CD4-positive, alpha-beta T cell (primary cell): ENCODE measurements around the gene FMN1. TPM values are rescaled to one million over a fixed set of nuclear protein-coding genes. Genes with fewer than 3 reads are reported as not detected.

Experiments used
- ATAC-seq: fragments of 200-7000 bp; cut with Tn5 transposase; one replicate; pipeline ENCODE4 v1.10.0; 2022; ENCODE audit warnings: mild to moderate bottlenecking; ENCODE audit not compliant: poor library complexity
- CTCF ChIA-PET: fragments of 350-600 bp; sonication (Branson Sonifier 250); formaldehyde crosslinking; loops from one replicate; lab custom pipeline; 2021; ENCODE audit warnings: antibody characterized with exemption, inconsistent platforms; lab: Charles Lee
- POLR2A ChIA-PET: fragments of 350-600 bp; sonication (Branson Sonifier 250); formaldehyde crosslinking; loops from one replicate; lab custom pipeline; 2021; ENCODE audit warnings: antibody characterized with exemption, inconsistent platforms; lab: Charles Lee
- DNase-seq, 14 experiments: peaks; one replicate each; pipeline ENCODE4 v3.0.0-alpha.2; 2013 to 2020; ENCODE audit warnings: mixed read lengths in 2 of 14
- H3K27ac ChIP-seq, 2 donors: one replicate each; pipeline versions ENCODE4 v1.5.1 to v1.7.0; 2013; ENCODE audit warnings: low read length in 2 of 2, low read depth in 1 of 2, mild to moderate bottlenecking in 1 of 2
- H3K27me3 ChIP-seq, 2 experiments: 1 replicate in 1 of 2; 2 replicates in 1 of 2; pipeline versions ENCODE4 v1.6.1 to v1.7.0; 2013; ENCODE audit warnings: low read length in 2 of 2, control low read depth in 1 of 2, mild to moderate bottlenecking in 1 of 2, moderate library complexity in 1 of 2; ENCODE audit not compliant: insufficient read depth in 2 of 2, control insufficient read depth in 1 of 2
- H3K36me3 ChIP-seq: one replicate; pipeline ENCODE4 v1.6.1; 2013; ENCODE audit warnings: low read length, control low read depth; ENCODE audit not compliant: insufficient read depth
- H3K4me1 ChIP-seq: one replicate; pipeline ENCODE4 v1.6.1; 2013; ENCODE audit warnings: low read length, control low read depth; ENCODE audit not compliant: insufficient read depth
- H3K4me3 ChIP-seq: one replicate; pipeline ENCODE4 v1.5.1; 2013; ENCODE audit warnings: mild to moderate bottlenecking, low read length, moderate library complexity
- H3K9me3 ChIP-seq, 2 experiments: 1 replicate in 1 of 2; 2 replicates in 1 of 2; pipeline versions ENCODE4 v1.6.1 to v1.7.0; 2013; ENCODE audit warnings: low read length in 2 of 2, mild to moderate bottlenecking in 2 of 2, control low read depth in 1 of 2, moderate library complexity in 1 of 2; ENCODE audit not compliant: control insufficient read depth in 1 of 2, insufficient read depth in 1 of 2
- H3K27ac Mint-ChIP-seq: one replicate; pipeline ENCODE4 v1.8.0; 2020; ENCODE audit warnings: mixed read lengths
- H3K27me3 Mint-ChIP-seq: one replicate; pipeline ENCODE4 v1.8.0; 2021; ENCODE audit warnings: mixed read lengths
- H3K36me3 Mint-ChIP-seq: one replicate; pipeline ENCODE4 v1.8.0; 2021; ENCODE audit warnings: low read depth, mixed read lengths
- H3K4me1 Mint-ChIP-seq: one replicate; pipeline ENCODE4 v1.8.0; 2021; ENCODE audit warnings: low read depth, mixed read lengths
- H3K4me3 Mint-ChIP-seq: one replicate; pipeline ENCODE4 v1.8.0; 2020; ENCODE audit warnings: mild to moderate bottlenecking, mixed read lengths
- H3K9me3 Mint-ChIP-seq: one replicate; pipeline ENCODE4 v1.8.0; 2020; ENCODE audit warnings: mixed read lengths
- intact Hi-C, 2 experiments: fragments of 100-400 bp; cut with DNase I in 1 of 2; cut with micrococcal nuclease in 1 of 2; formaldehyde crosslinking; loops; one replicate each; pipeline versions ENCODE4 v1.15.1 to v1.9.0; 2023 to 2025; cut with DNase I, micrococcal nuclease
- total RNA-seq, 174 experiments: library from RNA in 2 of 174; stranded (reverse) in 2 of 174; gene quantifications; one replicate each; pipeline ENCODE4 v1.2.3 and lab custom pipeline; 2021 to 2026
- TF ChIP-seq, protein P1 (sequence below): fragments of 200-600 bp; IDR thresholded peaks from one replicate; pipeline ENCODE4 v1.8.0; 2022; ENCODE audit warnings: antibody characterized with exemption, mild to moderate bottlenecking

FMN1 gene
- total RNA-seq, 2 experiments from 2014 or later = 0.39 to 0.55 TPM

DNA sequence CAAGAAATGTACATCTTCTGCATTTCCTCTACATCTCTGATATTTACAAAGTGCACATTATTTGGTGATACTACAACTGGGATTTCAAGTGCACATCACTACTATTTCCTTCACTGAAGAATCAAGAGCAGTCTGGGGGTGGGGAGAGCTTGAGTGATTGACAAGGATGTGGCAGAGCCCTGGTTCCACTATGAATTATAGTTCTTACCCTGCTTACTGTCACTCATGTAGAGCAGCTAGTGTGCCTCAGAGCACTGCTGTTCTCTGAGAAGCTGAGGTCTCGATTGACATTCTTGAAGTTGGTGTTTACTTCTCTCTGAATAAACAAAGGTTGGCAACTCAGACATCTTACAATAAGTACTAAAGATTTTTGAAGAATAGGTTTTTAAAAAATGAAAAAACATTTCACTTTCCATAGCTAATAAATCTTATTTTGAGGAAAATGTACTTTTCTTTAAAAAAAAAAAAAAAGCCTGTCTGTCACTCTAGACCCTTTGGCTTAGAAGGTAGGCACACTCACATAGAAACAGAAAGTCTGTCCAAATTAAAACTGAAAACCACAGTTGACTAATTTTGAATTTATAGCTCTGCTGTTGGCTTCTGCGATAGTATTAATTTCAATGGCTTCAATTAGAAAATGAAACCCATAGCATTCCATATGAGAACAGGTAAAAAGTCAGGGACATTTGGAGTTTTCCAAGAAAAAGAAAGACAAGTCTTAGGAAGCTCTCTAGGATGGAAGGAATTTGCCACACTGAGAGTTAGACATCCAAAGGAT, 471.2 kb downstream of the FMN1 start:
- no peak overlapping the region for H3K4me3 Mint-ChIP-seq
- TF ChIP-seq, protein P1, sequence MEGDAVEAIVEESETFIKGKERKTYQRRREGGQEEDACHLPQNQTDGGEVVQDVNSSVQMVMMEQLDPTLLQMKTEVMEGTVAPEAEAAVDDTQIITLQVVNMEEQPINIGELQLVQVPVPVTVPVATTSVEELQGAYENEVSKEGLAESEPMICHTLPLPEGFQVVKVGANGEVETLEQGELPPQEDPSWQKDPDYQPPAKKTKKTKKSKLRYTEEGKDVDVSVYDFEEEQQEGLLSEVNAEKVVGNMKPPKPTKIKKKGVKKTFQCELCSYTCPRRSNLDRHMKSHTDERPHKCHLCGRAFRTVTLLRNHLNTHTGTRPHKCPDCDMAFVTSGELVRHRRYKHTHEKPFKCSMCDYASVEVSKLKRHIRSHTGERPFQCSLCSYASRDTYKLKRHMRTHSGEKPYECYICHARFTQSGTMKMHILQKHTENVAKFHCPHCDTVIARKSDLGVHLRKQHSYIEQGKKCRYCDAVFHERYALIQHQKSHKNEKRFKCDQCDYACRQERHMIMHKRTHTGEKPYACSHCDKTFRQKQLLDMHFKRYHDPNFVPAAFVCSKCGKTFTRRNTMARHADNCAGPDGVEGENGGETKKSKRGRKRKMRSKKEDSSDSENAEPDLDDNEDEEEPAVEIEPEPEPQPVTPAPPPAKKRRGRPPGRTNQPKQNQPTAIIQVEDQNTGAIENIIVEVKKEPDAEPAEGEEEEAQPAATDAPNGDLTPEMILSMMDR = no peak
- H3K27me3 Mint-ChIP-seq = peaks cover 79% of the 10 kb centered on the region
- ATAC-seq (no peak), DNase-seq (no peak)
- CTCF ChIA-PET = no interaction called here
- Histone ChIP-seq H3K4me1 (peaks cover 6% of the 10 kb centered on the region), H3K36me3 (no peaks in the 10 kb centered on the region), H3K27me3 (peaks cover 20 to 25% of the 10 kb centered on the region in 2 experiments), H3K27ac (no peak overlapping the region), H3K4me3 (no peak overlapping the region), H3K9me3 (peaks cover 0 to 8% of the 10 kb centered on the region in 2 experiments)
- intact Hi-C loops = no loop called here
- H3K36me3 Mint-ChIP-seq = no peaks in the 10 kb centered on the region
- peaks cover 2% of the 10 kb centered on the region for H3K9me3 Mint-ChIP-seq
- POLR2A ChIA-PET = interaction anchor here (1.0 kb wide), 1 partner anchor 19 kb away, joined by 3 read pairs; no protein-coding TSS in a partner anchor
- no peak overlapping the region for H3K27ac Mint-ChIP-seq
- peaks cover 9% of the 10 kb centered on the region for H3K4me1 Mint-ChIP-seq

DNA sequence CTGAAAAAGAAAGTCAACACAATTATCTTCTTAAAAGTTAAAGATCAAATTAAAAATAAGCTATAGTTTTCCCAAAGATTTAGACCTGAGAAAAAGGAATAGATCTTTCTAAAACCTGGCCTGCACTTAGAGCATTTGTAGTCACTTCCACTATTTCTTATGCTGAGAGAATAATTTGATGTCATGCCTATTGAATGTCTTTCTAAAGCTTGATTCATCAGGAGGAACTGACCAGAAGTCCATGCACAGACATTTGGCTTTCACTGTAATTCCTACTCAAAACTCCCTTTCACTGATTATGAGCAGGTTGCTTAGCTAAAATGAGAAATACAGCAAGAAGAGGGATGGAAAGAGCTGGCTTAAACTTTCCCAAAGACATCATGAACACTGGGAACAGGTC, 472.4 kb downstream of the FMN1 start:
- Mint-ChIP-seq H3K9me3 (no peaks in the 10 kb centered on the region), H3K27me3 (peaks cover 72% of the 10 kb centered on the region), H3K4me1 (peaks cover 9% of the 10 kb centered on the region), H3K27ac (no peak overlapping the region), H3K4me3 (no peak overlapping the region), H3K36me3 (no peaks in the 10 kb centered on the region)
- TF ChIP-seq, protein P1 = no peak
- intact Hi-C loops = no loop called here
- H3K4me1 ChIP-seq = peaks cover 15% of the 10 kb centered on the region
- H3K36me3 ChIP-seq = no peaks in the 10 kb centered on the region
- no peak for ATAC-seq
- ChIA-PET POLR2A (no interaction called here), CTCF (no interaction called here)
- no peak overlapping the region for H3K27ac ChIP-seq
- no peak overlapping the region for H3K4me3 ChIP-seq
- peaks cover 0 to 12% of the 10 kb centered on the region in 2 experiments for H3K9me3 ChIP-seq
- no peak for DNase-seq
- H3K27me3 ChIP-seq = peaks cover 27 to 36% of the 10 kb centered on the region in 2 experiments

DNA sequence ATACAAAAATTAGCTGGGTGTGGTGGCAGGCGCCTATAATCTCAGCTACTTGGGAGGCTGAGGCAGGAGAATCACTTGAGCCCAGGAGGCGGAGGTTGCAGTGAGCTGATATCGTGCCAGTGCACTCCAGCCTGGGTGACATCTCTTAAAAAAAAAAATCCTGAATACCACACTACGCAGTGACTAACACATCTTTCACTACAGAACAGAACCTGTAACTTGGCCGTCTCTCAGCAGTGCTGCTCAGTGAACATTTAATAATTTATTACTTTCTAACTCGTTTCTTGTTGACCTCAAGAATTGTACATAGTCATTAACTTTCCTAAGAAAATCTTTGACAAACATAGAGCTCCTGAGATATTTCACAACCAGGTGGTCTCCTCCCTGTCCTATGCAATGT, 472.9 kb downstream of the FMN1 start:
- no peaks in the 10 kb centered on the region for H3K9me3 Mint-ChIP-seq
- Histone ChIP-seq H3K27me3 (peaks cover 27 to 41% of the 10 kb centered on the region in 2 experiments), H3K4me1 (peaks cover 15% of the 10 kb centered on the region), H3K36me3 (no peaks in the 10 kb centered on the region), H3K9me3 (peaks cover 0 to 12% of the 10 kb centered on the region in 2 experiments), H3K27ac (no peak overlapping the region), H3K4me3 (no peak overlapping the region)
- ChIA-PET CTCF (no interaction called here), POLR2A (no interaction called here)
- H3K27ac Mint-ChIP-seq = no peak overlapping the region
- H3K27me3 Mint-ChIP-seq = peaks cover 72% of the 10 kb centered on the region
- DNase-seq (no peak), ATAC-seq (no peak)
- H3K36me3 Mint-ChIP-seq = no peaks in the 10 kb centered on the region
- no peak overlapping the region for H3K4me3 Mint-ChIP-seq
- TF ChIP-seq, protein P1 = no peak
- H3K4me1 Mint-ChIP-seq = peaks cover 14% of the 10 kb centered on the region
- intact Hi-C loops = no loop called here
